ENCODE measurements around the gene GALK2.
A peak's percentile ranks its signal among the peaks of the same experiment; 100 is the strongest.

DNA sequence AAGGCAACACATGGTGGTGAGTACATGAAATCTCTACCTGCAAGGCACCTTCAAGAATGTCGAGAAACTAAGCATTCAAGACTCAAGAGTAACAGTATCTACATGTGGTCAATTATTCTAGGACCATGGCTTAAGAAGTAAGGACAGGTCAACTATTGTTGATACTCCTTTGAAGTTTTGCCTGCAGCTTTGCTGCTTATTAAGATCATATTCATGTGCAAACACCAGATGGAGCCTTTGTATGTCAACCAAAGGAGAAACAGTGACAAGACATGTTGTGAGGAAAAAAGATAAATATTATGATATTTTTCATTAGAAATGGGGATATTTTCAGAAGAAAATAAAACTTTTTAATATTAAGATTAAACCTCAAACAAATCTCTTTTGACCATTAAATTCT is 200.7 kb downstream of the GALK2 start:
- peak; percentile 27; the same call in 1 of the 2 replicates for TF ChIP-seq CTCF (conservative IDR thresholded peaks at IDR 0.05; ENCODE audit: low read depth, low read length)
- no peak for TF ChIP-seq EZH2 (IDR thresholded peaks at IDR 0.05; ENCODE audit: borderline replicate concordance, low read depth, low read length, poor library complexity, severe bottlenecking)
